Activated naive CD8-positive, alpha-beta T cell treated with anti-CD3 and anti-CD28 coated beads for 36 hours (primary cell): ENCODE results near the gene ARTN. TPM values are rescaled to one million over a fixed set of nuclear protein-coding genes. Genes with fewer than 3 reads are reported as not detected.

Source experiments
- DNase-seq: peaks from one replicate; pipeline ENCODE4 v3.0.0; 2021
- H3K27ac Mint-ChIP-seq: one replicate; pipeline ENCODE4 v1.8.0; 2022; ENCODE audit warnings: mild to moderate bottlenecking, moderate library complexity, mixed read lengths
- H3K27me3 Mint-ChIP-seq: one replicate; pipeline ENCODE4 v1.8.0; 2022; ENCODE audit warnings: mild to moderate bottlenecking, mixed read lengths
- H3K36me3 Mint-ChIP-seq: one replicate; pipeline ENCODE4 v1.8.0; 2021; ENCODE audit warnings: mild to moderate bottlenecking, mixed read lengths
- H3K4me1 Mint-ChIP-seq: one replicate; pipeline ENCODE4 v1.8.0; 2021; ENCODE audit warnings: mixed read lengths
- H3K4me3 Mint-ChIP-seq: one replicate; pipeline ENCODE4 v1.8.0; 2022; ENCODE audit warnings: mild to moderate bottlenecking, moderate library complexity, mixed read lengths
- H3K9me3 Mint-ChIP-seq: one replicate; pipeline ENCODE4 v1.8.0; 2022; ENCODE audit warnings: mixed read lengths
- total RNA-seq, 2 experiments: library from RNA; stranded (reverse); gene quantifications; one replicate each; pipeline ENCODE4 v1.2.3, GENCODE V29; 2021

The ARTN gene
- total RNA-seq = under 1 TPM; 0.16 to 0.43 TPM

- H3K27me3 Mint-ChIP-seq = peaks cover 35% of the 10 kb centered on the region
- H3K27ac Mint-ChIP-seq = no peak within 1 kb of the TSS
- H3K4me3 Mint-ChIP-seq = no peak within 1 kb of the TSS
- H3K4me1 Mint-ChIP-seq = peaks cover 20% of the 10 kb centered on the region
- DNase-seq = no peak
- H3K36me3 Mint-ChIP-seq = no peaks in the 10 kb centered on the region
- no peaks in the 10 kb centered on the region for H3K9me3 Mint-ChIP-seq
Observed at GRCh38 chr1:43933386-43934100, at the start of gene ARTN. Gene ARTN, plus strand, starts transcription at chr1:43933801. Its CDS starts 1,856 bp downstream, at chr1:43935657.

DNA sequence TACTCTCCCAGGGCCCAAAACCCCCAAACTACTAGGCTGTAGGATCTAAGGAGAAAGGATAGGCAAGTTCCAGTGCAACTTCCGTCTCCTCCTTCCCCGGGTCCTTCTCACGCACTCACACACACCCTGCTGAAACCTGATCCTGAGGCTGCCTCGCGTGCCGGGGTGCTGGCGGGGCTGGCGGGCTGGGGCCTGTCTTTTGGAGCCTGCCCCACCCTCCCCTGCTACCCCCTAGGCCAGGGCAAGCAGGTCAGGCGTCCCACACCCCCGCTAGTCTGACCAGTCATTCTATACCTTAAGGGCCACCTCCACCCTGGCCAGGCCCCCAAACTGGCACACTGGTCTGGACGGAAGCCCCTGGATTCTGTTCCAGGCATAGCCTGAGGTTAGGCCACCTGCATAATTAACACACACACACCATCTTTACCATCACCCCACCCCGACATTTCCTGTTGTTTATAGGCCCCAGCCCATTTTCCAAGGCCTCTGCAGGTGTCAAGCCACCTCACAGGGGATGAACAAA, 48.3 kb upstream of the ARTN start:
- Mint-ChIP-seq H3K4me1 (no peaks in the 10 kb centered on the region), H3K36me3 (no peaks in the 10 kb centered on the region), H3K4me3 (no peak overlapping the region), H3K27ac (no peak overlapping the region), H3K9me3 (no peaks in the 10 kb centered on the region), H3K27me3 (no peaks in the 10 kb centered on the region)
- no peak for DNase-seq

DNA sequence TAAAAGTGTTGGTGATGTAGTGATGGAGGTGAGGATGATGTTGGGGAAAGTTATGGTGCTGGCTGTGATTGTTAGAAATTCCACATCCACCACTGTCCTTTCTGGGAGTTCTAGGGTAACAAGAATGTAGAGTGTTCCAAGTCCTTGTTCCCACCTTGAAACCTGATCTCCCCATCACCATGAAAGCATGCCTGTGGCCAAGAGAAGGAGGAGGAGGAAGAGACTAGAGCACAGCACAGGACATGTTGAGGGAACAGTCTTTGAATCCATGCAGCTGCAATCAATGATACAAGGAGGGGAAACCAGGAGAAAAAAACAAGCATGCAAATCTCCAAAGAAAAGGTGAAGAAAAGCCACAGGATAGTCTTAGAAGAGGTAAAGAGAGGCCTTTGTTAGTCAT, 45.9 kb upstream of the ARTN start:
- H3K4me3 Mint-ChIP-seq = no peak overlapping the region
- H3K27ac Mint-ChIP-seq = no peak overlapping the region
- H3K27me3 Mint-ChIP-seq = no peaks in the 10 kb centered on the region
- DNase-seq = no peak
- H3K9me3 Mint-ChIP-seq = no peaks in the 10 kb centered on the region
- H3K4me1 Mint-ChIP-seq = no peaks in the 10 kb centered on the region
- H3K36me3 Mint-ChIP-seq = no peaks in the 10 kb centered on the region

DNA sequence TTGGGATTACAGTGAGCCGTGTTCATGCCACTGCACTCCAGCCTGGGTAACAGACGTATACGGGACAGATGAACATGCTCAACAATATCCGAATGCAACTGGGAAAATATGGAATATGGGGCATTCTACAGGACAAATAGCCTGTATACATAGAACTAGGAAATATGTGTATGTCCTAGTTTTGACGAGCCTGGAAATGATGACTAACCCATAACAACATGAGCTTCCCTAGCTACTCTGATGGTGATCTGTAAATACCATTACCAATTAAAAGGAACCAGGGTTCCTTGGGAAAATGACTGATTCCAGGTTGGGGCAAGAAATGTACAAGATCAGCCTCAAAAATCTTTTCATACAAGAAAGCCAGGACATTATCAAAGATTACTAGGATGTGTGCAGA, 42.8 kb upstream of the ARTN start:
- Mint-ChIP-seq H3K4me1 (no peaks in the 10 kb centered on the region), H3K36me3 (peaks cover 3% of the 10 kb centered on the region), H3K9me3 (no peaks in the 10 kb centered on the region), H3K27ac (no peak overlapping the region), H3K4me3 (no peak overlapping the region), H3K27me3 (no peaks in the 10 kb centered on the region)
- DNase-seq = no peak

DNA sequence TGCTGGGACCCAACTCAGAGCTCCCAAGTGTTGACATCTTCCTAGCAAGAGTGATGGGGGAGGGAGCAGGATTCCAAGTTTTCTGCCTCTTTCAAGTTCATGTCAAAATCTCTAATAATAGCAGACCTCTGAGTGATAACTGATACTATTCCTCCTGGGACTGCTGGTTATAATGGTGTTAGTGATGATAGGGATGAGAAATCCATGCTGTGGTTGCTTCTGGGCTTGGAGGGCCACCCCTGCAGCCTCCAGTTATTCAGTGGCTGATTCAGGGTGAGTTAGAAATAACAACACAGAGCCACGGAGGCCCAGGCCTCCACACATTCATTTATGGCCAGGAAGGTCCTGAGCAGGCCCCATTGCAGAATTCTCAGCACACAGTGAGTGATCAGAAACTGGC, 40.6 kb upstream of the ARTN start:
- DNase-seq = no peak
- Mint-ChIP-seq H3K4me1 (no peaks in the 10 kb centered on the region), H3K36me3 (peaks cover 3% of the 10 kb centered on the region), H3K27me3 (no peaks in the 10 kb centered on the region), H3K9me3 (no peaks in the 10 kb centered on the region), H3K27ac (no peak overlapping the region), H3K4me3 (no peak overlapping the region)

GRCh38 chr1:43898981-43899380, 34.6 kb upstream of the ARTN start:
- Mint-ChIP-seq H3K36me3 (peaks cover 3% of the 10 kb centered on the region), H3K27me3 (no peaks in the 10 kb centered on the region), H3K4me3 (no peak overlapping the region), H3K9me3 (no peaks in the 10 kb centered on the region), H3K27ac (no peak overlapping the region), H3K4me1 (no peaks in the 10 kb centered on the region)
- no peak for DNase-seq

DNA sequence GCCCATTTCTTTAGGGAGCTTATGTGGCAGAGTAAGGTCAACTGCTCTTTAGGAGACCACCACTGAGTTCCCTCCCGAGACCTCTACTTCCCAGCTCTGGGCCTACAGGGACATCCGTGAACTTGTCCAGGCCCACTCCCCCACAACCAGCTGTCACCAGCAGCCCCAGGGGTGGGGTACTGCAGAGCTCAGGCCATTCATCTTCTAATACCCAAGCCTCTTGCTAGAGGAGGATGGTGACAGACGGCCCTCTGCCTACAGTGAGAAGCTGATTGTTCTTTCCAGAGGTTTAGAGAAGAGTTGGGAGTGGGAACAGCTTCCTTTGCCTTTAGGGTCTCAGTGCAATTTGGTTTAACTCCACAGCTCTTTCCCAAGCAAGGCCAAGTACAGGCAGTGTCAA, 33.2 kb upstream of the ARTN start:
- no peaks in the 10 kb centered on the region for H3K36me3 Mint-ChIP-seq
- no peak for DNase-seq
- no peaks in the 10 kb centered on the region for H3K9me3 Mint-ChIP-seq
- no peak overlapping the region for H3K4me3 Mint-ChIP-seq
- no peaks in the 10 kb centered on the region for H3K27me3 Mint-ChIP-seq
- no peaks in the 10 kb centered on the region for H3K4me1 Mint-ChIP-seq
- no peak overlapping the region for H3K27ac Mint-ChIP-seq

DNA sequence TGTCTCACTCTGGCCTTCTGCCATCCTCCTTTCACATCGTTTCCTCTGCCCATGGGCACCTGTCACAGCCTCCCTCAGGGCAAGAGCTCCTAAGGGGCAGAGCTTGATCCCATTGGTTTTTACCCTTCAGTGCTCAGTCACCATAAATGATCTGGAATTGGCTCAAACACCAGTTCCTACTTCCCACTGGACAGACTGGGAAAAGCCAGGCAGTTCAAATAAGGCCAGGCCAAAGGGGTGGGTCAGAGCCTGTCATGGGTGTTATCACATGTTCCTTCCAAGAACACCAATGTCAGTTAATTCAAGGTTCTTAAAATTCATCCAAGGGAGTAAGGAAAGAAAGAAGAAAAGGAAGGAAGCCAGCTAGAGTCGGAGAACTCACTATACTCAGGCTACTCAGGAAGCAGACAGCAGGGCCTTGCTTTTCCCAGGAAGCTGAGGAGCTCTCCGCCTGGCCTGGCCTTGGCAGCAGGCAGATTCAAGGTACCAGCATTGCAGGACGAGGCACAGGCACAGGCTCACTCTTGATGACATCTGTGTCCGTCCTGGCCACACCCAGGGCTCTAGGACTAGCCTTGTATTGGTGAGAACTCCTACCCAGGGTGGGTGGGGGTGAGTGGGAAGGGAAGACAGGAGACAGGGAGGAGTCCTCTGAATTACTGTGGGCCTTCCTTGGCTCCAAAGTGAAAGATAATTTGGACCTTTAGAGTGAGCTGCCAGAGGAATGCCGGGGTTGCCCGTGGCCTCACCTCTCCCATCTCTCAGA, 32.2 kb upstream of the ARTN start:
- H3K9me3 Mint-ChIP-seq = no peaks in the 10 kb centered on the region
- H3K27me3 Mint-ChIP-seq = no peaks in the 10 kb centered on the region
- no peaks in the 10 kb centered on the region for H3K4me1 Mint-ChIP-seq
- H3K36me3 Mint-ChIP-seq = no peaks in the 10 kb centered on the region
- H3K27ac Mint-ChIP-seq = no peak overlapping the region
- no peak overlapping the region for H3K4me3 Mint-ChIP-seq
- no peak for DNase-seq

GRCh38 chr1:43902058-43902831, 31.4 kb upstream of the ARTN start:
- Mint-ChIP-seq H3K27ac (no peak overlapping the region), H3K4me1 (no peaks in the 10 kb centered on the region), H3K36me3 (no peaks in the 10 kb centered on the region), H3K4me3 (no peak overlapping the region), H3K27me3 (no peaks in the 10 kb centered on the region), H3K9me3 (no peaks in the 10 kb centered on the region)
- no peak for DNase-seq

DNA sequence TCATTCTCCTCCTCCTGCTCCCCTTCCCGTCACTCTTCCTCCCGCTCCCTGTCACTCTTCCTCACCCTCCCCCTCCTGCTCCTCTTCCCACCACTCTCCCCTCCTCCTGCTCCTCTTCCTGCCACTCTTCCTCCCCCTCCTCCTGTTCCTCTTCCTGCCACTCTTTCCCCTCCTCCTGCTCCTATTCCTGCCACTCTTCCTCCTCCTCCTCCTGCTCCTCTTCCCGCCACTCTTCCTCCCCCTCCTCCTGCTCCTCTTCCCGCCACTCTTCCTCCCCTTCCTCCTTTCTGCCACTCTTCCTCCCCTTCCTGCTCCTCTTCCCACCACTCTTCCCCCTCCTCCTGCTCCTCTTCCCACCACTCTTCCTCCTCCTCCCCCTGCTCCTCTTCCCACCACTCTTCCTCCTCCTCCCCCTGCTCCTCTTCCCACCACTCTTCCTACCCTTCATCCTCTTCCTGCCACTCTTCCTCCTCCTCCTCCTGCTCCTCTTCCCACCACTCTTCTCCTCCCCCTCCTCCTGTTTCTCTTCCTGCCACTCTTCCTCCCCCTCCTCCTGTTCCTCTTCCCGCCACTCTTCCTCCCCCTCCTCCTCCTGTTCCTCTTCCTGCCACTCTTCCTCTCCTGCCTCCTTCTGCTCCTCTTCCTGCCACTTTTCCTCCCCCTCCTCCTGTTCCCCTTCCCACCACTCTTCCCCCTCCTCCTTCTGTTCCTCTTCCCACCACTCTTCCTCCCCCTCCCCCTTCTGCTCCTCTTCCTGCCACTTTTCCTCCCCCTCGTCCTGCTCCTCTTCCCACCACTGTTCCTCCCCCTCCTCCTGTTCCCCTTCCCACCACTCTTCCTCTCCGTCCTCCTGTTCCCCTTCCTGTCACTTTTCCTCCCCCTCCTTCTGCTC, 28.7 kb upstream of the ARTN start:
- H3K9me3 Mint-ChIP-seq = no peaks in the 10 kb centered on the region
- no peak overlapping the region for H3K4me3 Mint-ChIP-seq
- H3K27ac Mint-ChIP-seq = no peak overlapping the region
- no peaks in the 10 kb centered on the region for H3K27me3 Mint-ChIP-seq
- H3K36me3 Mint-ChIP-seq = no peaks in the 10 kb centered on the region
- no peaks in the 10 kb centered on the region for H3K4me1 Mint-ChIP-seq
- DNase-seq = no peak

DNA sequence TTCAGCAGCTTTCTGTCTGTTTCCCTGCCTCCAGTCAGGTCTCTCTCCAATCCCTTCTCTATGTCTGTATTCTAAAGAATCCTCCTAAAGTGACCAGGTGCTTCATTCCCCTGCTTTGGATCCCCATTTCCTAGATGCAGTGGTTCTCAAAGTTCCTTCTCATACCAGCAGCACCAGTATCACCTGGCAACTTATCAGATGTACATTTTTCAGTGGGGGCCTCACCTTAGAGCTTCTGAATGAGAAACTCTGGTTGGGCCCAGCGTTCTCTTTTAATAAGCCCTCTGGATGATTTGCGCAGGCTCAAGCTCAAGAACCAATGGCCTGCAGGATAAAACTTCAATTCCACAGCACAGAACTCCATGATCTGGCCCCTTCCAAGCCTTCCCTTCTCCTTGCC, 25.4 kb upstream of the ARTN start:
- no peaks in the 10 kb centered on the region for H3K4me1 Mint-ChIP-seq
- H3K36me3 Mint-ChIP-seq = no peaks in the 10 kb centered on the region
- no peak overlapping the region for H3K4me3 Mint-ChIP-seq
- no peak for DNase-seq
- no peaks in the 10 kb centered on the region for H3K9me3 Mint-ChIP-seq
- H3K27ac Mint-ChIP-seq = no peak overlapping the region
- no peaks in the 10 kb centered on the region for H3K27me3 Mint-ChIP-seq

DNA sequence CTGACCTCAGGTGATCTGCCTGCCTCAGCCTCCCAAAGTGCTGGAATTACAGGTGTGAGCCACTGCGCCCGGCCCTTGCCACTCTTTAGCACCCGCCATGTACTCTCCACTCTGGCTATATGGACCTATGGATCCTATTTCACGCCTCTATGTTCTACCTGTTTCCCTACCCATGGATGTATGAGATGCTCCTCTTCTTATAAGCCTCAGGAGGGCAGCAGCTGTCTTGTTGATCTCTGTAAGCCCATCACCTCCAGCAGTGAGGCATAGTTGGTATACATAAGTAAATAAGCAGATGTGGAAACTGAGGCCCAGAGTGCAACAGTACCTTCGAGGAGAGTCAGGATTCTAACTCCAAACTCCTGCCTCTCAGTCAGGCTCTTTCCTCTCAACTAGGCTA, 24.7 kb upstream of the ARTN start:
- Mint-ChIP-seq H3K27me3 (no peaks in the 10 kb centered on the region), H3K4me3 (no peak overlapping the region), H3K27ac (no peak overlapping the region), H3K4me1 (no peaks in the 10 kb centered on the region), H3K36me3 (no peaks in the 10 kb centered on the region), H3K9me3 (no peaks in the 10 kb centered on the region)
- no peak for DNase-seq

- no peaks in the 10 kb centered on the region for H3K9me3 Mint-ChIP-seq
- no peaks in the 10 kb centered on the region for H3K27me3 Mint-ChIP-seq
- no peak overlapping the region for H3K4me3 Mint-ChIP-seq
- no peaks in the 10 kb centered on the region for H3K36me3 Mint-ChIP-seq
- H3K4me1 Mint-ChIP-seq = no peaks in the 10 kb centered on the region
- no peak overlapping the region for H3K27ac Mint-ChIP-seq
- no peak for DNase-seq
Observed at GRCh38 chr1:43910343-43910742, 23.3 kb upstream of the ARTN start.

DNA sequence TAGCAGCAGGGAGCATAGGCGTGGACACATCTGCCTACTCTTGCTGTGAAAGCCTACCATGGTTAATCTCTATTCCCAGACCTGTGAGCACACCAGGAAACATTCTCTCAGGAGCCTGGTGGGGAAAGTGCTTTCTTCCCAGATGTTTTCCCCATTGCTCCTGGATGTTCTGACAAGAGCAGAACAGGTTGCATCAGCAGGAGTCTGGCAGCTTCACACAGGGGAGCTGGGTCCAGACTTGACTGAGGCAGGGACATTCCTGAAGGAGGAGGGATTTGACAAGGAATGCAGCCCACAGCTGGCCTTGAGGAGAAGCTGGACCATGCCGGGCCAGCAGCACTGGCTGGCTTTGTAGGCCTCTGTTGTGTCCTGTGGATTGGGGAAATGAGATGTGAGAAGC, 21.0 kb upstream of the ARTN start:
- Mint-ChIP-seq H3K9me3 (no peaks in the 10 kb centered on the region), H3K4me3 (no peak overlapping the region), H3K27me3 (no peaks in the 10 kb centered on the region), H3K4me1 (no peaks in the 10 kb centered on the region), H3K27ac (no peak overlapping the region), H3K36me3 (no peaks in the 10 kb centered on the region)
- DNase-seq = no peak
